Heart right ventricle (tissue), 16 donors: ENCODE results near the gene TINAG. TPM values are rescaled to one million over a fixed set of nuclear protein-coding genes. Genes with fewer than 3 reads are reported as not detected.
"Not testable (repeated sequence)": the region's sequence is repeated elsewhere in the genome, so short reads cannot be mapped to it uniquely, and the experiment has no call there.

Experiments used
- ATAC-seq, 8 donors: fragments of 200-7000 bp; cut with Tn5 transposase; one replicate each; pipeline ENCODE4 v1.9.1; 2020; ENCODE audit warnings: mild to moderate bottlenecking in 8 of 8, moderate library complexity in 8 of 8, moderate number of reproducible peaks in 1 of 8
- DNase-seq, 2 donors: peaks; one replicate each; pipeline ENCODE4 v3.0.0-alpha.2; 2020
- H3K27ac ChIP-seq, 10 donors: fragments of 200-600 bp; sonication (generic) in 2 of 10; one replicate each; pipeline versions ENCODE4 v1.5.0 to v1.8.0; 2020 to 2022; ENCODE audit warnings: mild to moderate bottlenecking in 3 of 10
- H3K27me3 ChIP-seq, 7 donors: fragments of 200-600 bp; one replicate each; pipeline ENCODE4 v1.8.0; 2021 to 2022; ENCODE audit warnings: mild to moderate bottlenecking in 2 of 7
- H3K36me3 ChIP-seq, 9 donors: fragments of 200-600 bp; sonication (generic) in 1 of 9; one replicate each; pipeline versions ENCODE4 v1.5.0 to v1.8.0; 2020 to 2022; ENCODE audit warnings: mild to moderate bottlenecking in 2 of 9
- H3K4me1 ChIP-seq, 9 donors: fragments of 200-600 bp; sonication (generic) in 1 of 9; one replicate each; pipeline versions ENCODE4 v1.5.0 to v1.8.0; 2020 to 2022; ENCODE audit warnings: mild to moderate bottlenecking in 4 of 9
- H3K4me3 ChIP-seq, 10 donors: fragments of 200-600 bp; sonication (generic) in 2 of 10; one replicate each; pipeline versions ENCODE4 v1.5.0 to v1.8.0; 2020 to 2022; ENCODE audit warnings: mild to moderate bottlenecking in 7 of 10, moderate library complexity in 2 of 10
- H3K9me3 ChIP-seq, 11 donors: fragments of 200-600 bp in 10 of 11; sonication (generic) in 2 of 11; one replicate each; pipeline versions ENCODE4 v1.5.0 to v1.8.0; 2013 to 2022; ENCODE audit warnings: mild to moderate bottlenecking in 2 of 11, control low read depth in 1 of 11, moderate library complexity in 1 of 11
- WGBS, 2 donors: extraction: QIAGEN DNeasy Blood & Tissue Kit; methylation state at CpG; one replicate each; pipeline ENCODE4 v1.1.7; 2013; ENCODE audit warnings: inconsistent platforms in 1 of 2; 5-methylcytosine and 5-hydroxymethylcytosine counted together
- intact Hi-C, 10 donors: fragments of 100-400 bp; cut with DNase I; formaldehyde crosslinking; loops; one replicate each; pipeline versions ENCODE4 v1.11.1 to v1.14.2; 2022
- polyA plus RNA-seq, 2 donors: library from polyadenylated mRNA; stranded (reverse); fragments of 200-250 nt; gene quantifications; one replicate each; pipeline ENCODE4 v1.2.3, GENCODE V29; 2013
- total RNA-seq, 10 donors: library from RNA; stranded (reverse); fragmentation: NEBNext Ultra II Directional in 3 of 10; extraction: Animal tissue kit (Norgen Biotek cat#: 25700) in 3 of 10; gene quantifications; one replicate each; pipeline versions ENCODE4 v1.2.1 to v1.2.4, GENCODE V29; 2021 to 2023
- TF ChIP-seq, protein P1 (sequence below), 9 donors: fragments of 200-600 bp; sonication (generic) in 2 of 9; IDR thresholded peaks; one replicate each; pipeline versions ENCODE4 v1.5.0 to v1.8.0; 2021 to 2022; ENCODE audit warnings: antibody characterized with exemption in 9 of 9, mild to moderate bottlenecking in 5 of 9, moderate library complexity in 1 of 9
- donor health status: Arrhythmogenic right ventricular cardiomyopathy.
- donor health status: ischemic (EF 13 %, LVEDD 7.1; RV severe dilation, severe dysfunction).
- donor health status: healthy with polysubstance abuse.
- donor health status: DM: no; HTN: yes; CAD: no.
- donor health status: DM: no; HTN: no; CAD: no.
- donor health status: ischemic (EF 25% LVEDD 6.9; RV normal size, moderate dysfunction).
- donor health status: ischemic (EF 25% LVEDD 5.7; RV mildly dilated, moderate dysfunction).
- donor health status: healthy.
- donor health status: DM: yes; HTN: yes; CAD: no.
- donor health status: Ischemic cardiomyopathy.
- donor health status: ischemic (EF 35%, LVEDD 5.7; RV mildly dilated, moderate dysfunction).
- donor health status: nonischemic (EF 11% LVEDD 7.7; RV severe dilation, severe dysfunction).
- donor health status: DM: yes; HTN: yes; CAD: no.
- donor health status: PGD.
- donor health status: ischemic (EF 29% LVEDD 5.4; RV normal size, mild dysfunction).
- donor health status: nonischemic (EF 23%, LVEDD 6.1; RV moderate dilation, normal function).

Gene TINAG
- total and polyA plus RNA-seq, 12 donors, result 0.04 to 1.0 (median 0.30) TPM; not detected in 2

DNA sequence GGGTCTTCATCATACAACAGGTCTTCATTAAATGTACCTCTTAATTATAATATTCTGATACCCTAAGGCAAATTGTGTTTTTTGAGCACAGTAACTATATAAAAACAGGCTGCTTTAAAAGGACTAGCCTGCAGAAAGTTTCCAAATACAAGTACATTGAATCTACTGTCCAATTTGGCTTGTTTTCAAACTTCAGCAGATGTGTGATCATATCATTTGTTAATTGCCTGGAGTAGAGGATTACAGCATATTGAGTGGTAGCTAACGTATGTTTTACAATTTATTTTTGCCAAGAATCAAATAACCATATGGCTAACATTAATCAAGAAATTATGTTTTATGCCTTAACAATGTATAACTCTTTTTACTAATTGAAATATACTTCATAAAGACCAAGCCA lies 12.6 kb downstream of the TINAG start:
- DNase-seq (no peak), ATAC-seq (no peak)
- H3K36me3 ChIP-seq, result no peaks in the 10 kb centered on the region
- no peaks in the 10 kb centered on the region for H3K27me3 ChIP-seq
- WGBS, 2 donors, result 54 to 62% methylated on average over 1 of the region's 1 CpG
- H3K27ac ChIP-seq, result no peak overlapping the region
- TF ChIP-seq, protein P1, sequence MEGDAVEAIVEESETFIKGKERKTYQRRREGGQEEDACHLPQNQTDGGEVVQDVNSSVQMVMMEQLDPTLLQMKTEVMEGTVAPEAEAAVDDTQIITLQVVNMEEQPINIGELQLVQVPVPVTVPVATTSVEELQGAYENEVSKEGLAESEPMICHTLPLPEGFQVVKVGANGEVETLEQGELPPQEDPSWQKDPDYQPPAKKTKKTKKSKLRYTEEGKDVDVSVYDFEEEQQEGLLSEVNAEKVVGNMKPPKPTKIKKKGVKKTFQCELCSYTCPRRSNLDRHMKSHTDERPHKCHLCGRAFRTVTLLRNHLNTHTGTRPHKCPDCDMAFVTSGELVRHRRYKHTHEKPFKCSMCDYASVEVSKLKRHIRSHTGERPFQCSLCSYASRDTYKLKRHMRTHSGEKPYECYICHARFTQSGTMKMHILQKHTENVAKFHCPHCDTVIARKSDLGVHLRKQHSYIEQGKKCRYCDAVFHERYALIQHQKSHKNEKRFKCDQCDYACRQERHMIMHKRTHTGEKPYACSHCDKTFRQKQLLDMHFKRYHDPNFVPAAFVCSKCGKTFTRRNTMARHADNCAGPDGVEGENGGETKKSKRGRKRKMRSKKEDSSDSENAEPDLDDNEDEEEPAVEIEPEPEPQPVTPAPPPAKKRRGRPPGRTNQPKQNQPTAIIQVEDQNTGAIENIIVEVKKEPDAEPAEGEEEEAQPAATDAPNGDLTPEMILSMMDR (IDR thresholded peaks at IDR 0.05), result no peak
- intact Hi-C loops, result no loop called here
- peaks cover 0 to 2% (median 0%) of the 10 kb centered on the region in 11 donors for H3K9me3 ChIP-seq
- H3K4me3 ChIP-seq, result no peak overlapping the region
- no peaks in the 10 kb centered on the region for H3K4me1 ChIP-seq

DNA sequence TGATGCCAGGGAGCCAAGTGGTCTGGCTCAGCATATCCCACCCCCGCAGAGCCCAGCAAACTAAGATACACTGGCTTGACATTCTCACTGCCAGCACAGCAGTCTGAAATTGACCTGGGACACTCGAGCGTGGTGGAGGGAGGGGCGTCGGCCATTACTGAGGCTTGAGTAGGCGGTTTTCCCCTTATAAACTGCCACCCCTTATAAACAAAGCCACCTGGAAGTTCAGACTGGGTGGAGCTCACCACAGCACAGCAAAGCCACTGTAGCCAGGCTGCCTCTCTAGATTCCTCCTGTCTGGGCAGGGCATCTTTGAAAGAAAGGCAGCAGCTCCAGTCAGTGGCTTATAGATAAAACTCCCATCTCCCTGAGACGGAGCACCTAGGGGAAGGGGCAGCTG lies 19.4 kb downstream of the TINAG start:
- H3K27me3 ChIP-seq, result no peaks in the 10 kb centered on the region
- 84 to 86% methylated on average over 7 of the region's 7 CpGs for WGBS, 2 donors
- no peaks in the 10 kb centered on the region for H3K4me1 ChIP-seq
- ATAC-seq (no peak), DNase-seq (no peak)
- H3K9me3 ChIP-seq, result peaks cover 0 to 42% (median 9%) of the 10 kb centered on the region in 11 donors
- TF ChIP-seq, protein P1 (IDR thresholded peaks at IDR 0.05), result no peak
- no peak overlapping the region for H3K4me3 ChIP-seq
- H3K36me3 ChIP-seq, result no peaks in the 10 kb centered on the region
- H3K27ac ChIP-seq, result no peak overlapping the region
- intact Hi-C loops, result no loop called here

DNA sequence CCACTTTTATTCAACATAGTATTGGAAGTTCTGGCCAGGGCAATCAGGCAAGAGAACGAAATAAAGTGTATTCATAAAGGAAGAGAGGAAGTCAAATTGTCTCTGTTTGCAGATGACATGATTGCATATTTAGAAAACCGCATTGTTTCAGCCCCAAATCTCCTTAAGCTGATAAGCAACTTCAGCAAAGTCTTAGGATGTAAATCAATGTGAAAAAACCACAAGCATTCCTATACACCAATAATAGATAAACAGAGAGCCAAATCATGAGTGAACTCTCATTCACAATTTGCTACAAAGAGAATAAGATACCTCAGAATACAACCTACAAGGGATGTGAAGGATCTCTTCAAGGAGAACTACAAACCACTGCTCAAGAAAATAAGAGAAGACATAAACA lies 23.3 kb downstream of the TINAG start:
- H3K9me3 ChIP-seq, result peaks cover 0 to 47% (median 9%) of the 10 kb centered on the region in 11 donors
- H3K4me3 ChIP-seq, H3K36me3 ChIP-seq, H3K27me3 ChIP-seq, intact Hi-C loops, ATAC-seq, H3K4me1 ChIP-seq, H3K27ac ChIP-seq, DNase-seq: not testable (repeated sequence)
- 67% methylated on average over 2 of the region's 2 CpGs for WGBS, 2 donors

DNA sequence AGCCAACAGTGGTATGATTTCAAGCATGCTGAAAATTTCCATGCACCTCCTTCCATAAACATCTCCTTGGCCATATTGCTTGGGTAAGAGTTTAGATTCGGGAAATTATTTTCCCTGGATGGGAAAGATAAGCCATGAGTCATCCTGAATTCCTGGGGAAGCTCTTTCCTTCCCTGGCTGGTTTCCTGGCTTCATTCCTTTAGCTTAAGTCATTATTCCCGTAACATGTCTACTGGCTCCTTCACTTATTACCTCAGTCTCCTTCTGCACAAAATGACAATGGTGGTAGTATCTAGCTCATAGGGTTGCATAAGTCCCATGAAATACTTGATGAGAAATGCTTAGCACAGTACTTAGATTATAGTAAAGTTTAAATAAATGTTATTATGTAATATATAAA lies 27.6 kb downstream of the TINAG start:
- WGBS, 2 donors, result 33 to 53% methylated on average over 2 of the region's 2 CpGs
- intact Hi-C loops, result no loop called here
- H3K27me3 ChIP-seq, result no peaks in the 10 kb centered on the region
- peaks cover 0 to 22% (median 9%) of the 10 kb centered on the region in 11 donors for H3K9me3 ChIP-seq
- no peak overlapping the region for H3K27ac ChIP-seq
- no peaks in the 10 kb centered on the region for H3K36me3 ChIP-seq
- TF ChIP-seq, protein P1 (IDR thresholded peaks at IDR 0.05), result no peak
- no peak overlapping the region for H3K4me3 ChIP-seq
- peak in 3 of 8 donors; percentile 58 to 90 (median 78) for ATAC-seq
- no peak for DNase-seq
- peaks cover 0 to 8% (median 0%) of the 10 kb centered on the region in 9 donors for H3K4me1 ChIP-seq

DNA sequence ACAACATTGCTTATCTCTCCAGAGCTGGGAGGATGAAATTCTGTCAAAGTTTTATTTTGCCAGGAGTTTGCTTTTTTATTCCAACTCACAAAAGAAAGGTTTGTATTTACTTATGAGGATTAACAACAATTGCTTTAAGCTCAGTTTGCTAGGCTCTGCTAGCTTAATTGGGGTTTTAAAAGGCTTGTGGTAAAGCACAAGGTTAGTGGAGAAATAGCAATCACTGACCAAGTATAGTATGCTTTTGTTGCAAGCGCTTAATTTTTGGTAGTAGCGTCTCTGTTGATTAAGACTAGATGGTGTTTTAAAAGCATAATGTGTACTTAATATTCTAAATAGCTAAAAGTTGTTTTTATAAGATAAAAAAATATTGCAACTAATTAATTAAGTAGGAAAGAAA lies 45.7 kb downstream of the TINAG start:
- H3K27ac ChIP-seq, result no peak overlapping the region
- no peaks in the 10 kb centered on the region for H3K27me3 ChIP-seq
- no peaks in the 10 kb centered on the region for H3K4me1 ChIP-seq
- intact Hi-C loops, result no loop called here
- H3K9me3 ChIP-seq, result no peaks in the 10 kb centered on the region
- H3K36me3 ChIP-seq, result no peaks in the 10 kb centered on the region
- H3K4me3 ChIP-seq, result no peak overlapping the region
- TF ChIP-seq, protein P1 (IDR thresholded peaks at IDR 0.05), result no peak
- no peak for ATAC-seq
- no peak for DNase-seq
- WGBS, 2 donors, result 89 to 96% methylated on average over 2 of the region's 2 CpGs
